HepG2 (cell line): Measurements from ENCODE around the gene DAB2IP. TPM values are rescaled to one million over a fixed set of nuclear protein-coding genes. Genes with fewer than 3 reads are reported as not detected.

Experiments
- AFF4 ChIP-seq: sonication (generic); formaldehyde crosslinking; IDR thresholded peaks from 2 replicates; pipeline ENCODE4 v1.4.0; 2020; ENCODE audit warnings: missing genetic modification reagents
- BRCA1 ChIP-seq: sonication (generic); formaldehyde crosslinking; IDR thresholded peaks from 2 replicates; pipeline ENCODE4 v1.4.0; 2020; ENCODE audit warnings: missing genetic modification reagents
- CBFB ChIP-seq: sonication (generic); formaldehyde crosslinking; IDR thresholded peaks from 2 replicates; pipeline ENCODE4 v1.4.0; 2020; ENCODE audit warnings: missing genetic modification reagents
- DPF2 ChIP-seq: sonication (generic); formaldehyde crosslinking; IDR thresholded peaks from 2 replicates; pipeline ENCODE4 v1.4.0; 2020; ENCODE audit warnings: mild to moderate bottlenecking, low read depth, missing genetic modification reagents, borderline replicate concordance
- EEA1 ChIP-seq: sonication (generic); formaldehyde crosslinking; IDR thresholded peaks from 2 replicates; pipeline ENCODE4 v1.5.1; 2020; ENCODE audit warnings: mild to moderate bottlenecking, missing genetic modification reagents, borderline replicate concordance
- ELF1 ChIP-seq: sonication (generic); formaldehyde crosslinking; IDR thresholded peaks from 2 replicates; pipeline ENCODE4 v1.4.0; 2020; ENCODE audit warnings: missing genetic modification reagents
- HNRNPL ChIP-seq: fragments of 200-400 bp; formaldehyde crosslinking; IDR thresholded peaks from 2 replicates; pipeline ENCODE4 v1.6.1; 2017; ENCODE audit warnings: mild to moderate bottlenecking, low read depth, low read length
- ISL2 ChIP-seq: sonication (generic); formaldehyde crosslinking; IDR thresholded peaks from 2 replicates; pipeline ENCODE4 v1.5.0; 2020; ENCODE audit warnings: missing genetic modification reagents
- NCOA1 ChIP-seq: sonication (generic); formaldehyde crosslinking; IDR thresholded peaks from 2 replicates; pipeline ENCODE4 v1.9.0; 2021; ENCODE audit warnings: missing genetic modification reagents
- POGZ ChIP-seq: sonication (generic); formaldehyde crosslinking; IDR thresholded peaks from 2 replicates; pipeline ENCODE4 v1.4.0; 2020; ENCODE audit warnings: mild to moderate bottlenecking, missing genetic modification reagents
- RXRA ChIP-seq: sonication (generic); formaldehyde crosslinking; IDR thresholded peaks from 2 replicates; pipeline ENCODE4 v1.5.1; 2020; ENCODE audit warnings: missing genetic modification reagents
- ZBTB20 ChIP-seq: sonication (generic); formaldehyde crosslinking; IDR thresholded peaks from 2 replicates; pipeline ENCODE4 v1.8.1; 2023; ENCODE audit warnings: missing genetic modification reagents, low read depth, mild to moderate bottlenecking, borderline replicate concordance
- ZFP90 ChIP-seq: sonication (generic); formaldehyde crosslinking; IDR thresholded peaks from 2 replicates; pipeline ENCODE4 v1.8.0; 2022; ENCODE audit warnings: missing genetic modification reagents, mild to moderate bottlenecking, inconsistent platforms, borderline replicate concordance
- ZNF468 ChIP-seq: sonication (generic); formaldehyde crosslinking; IDR thresholded peaks from 2 replicates; pipeline ENCODE4 v1.8.0; 2022; ENCODE audit warnings: mild to moderate bottlenecking, moderate library complexity, missing genetic modification reagents
- ZNF660 ChIP-seq: sonication (generic); formaldehyde crosslinking; IDR thresholded peaks from 2 replicates; pipeline ENCODE4 v1.5.1; 2020; ENCODE audit warnings: mild to moderate bottlenecking, low read depth, missing genetic modification reagents, borderline replicate concordance
- ZNF687 ChIP-seq: sonication (generic); formaldehyde crosslinking; IDR thresholded peaks from 2 replicates; pipeline ENCODE4 v1.5.1; 2020; ENCODE audit warnings: mild to moderate bottlenecking, missing genetic modification reagents, moderate library complexity
- polyA plus RNA-seq, 8 experiments: library from polyadenylated mRNA; depleted of rRNA in 3 of 8; stranded (reverse) in 7 of 8; unstranded in 1 of 8; fragments of >200 nt; fragmentation: Illumina TruSeq in 4 of 8; extraction: Trizol in 4 of 8; gene quantifications; 2 replicates each; pipeline versions ENCODE4 v1.2.1 to v1.2.3, GENCODE V29; 2011 to 2016; ENCODE audit warnings: low read depth in 4 of 8, missing spikeins in 1 of 8, mixed read lengths in 1 of 8; ENCODE audit not compliant: insufficient read depth in 1 of 8
- total RNA-seq, 5 experiments: library from RNA; depleted of rRNA; stranded (reverse); fragments of >200 nt; fragmentation: Illumina TruSeq; extraction: Trizol; gene quantifications; 2 replicates each; pipeline ENCODE4 v1.2.3, GENCODE V29; 2016; ENCODE audit warnings: low read depth in 1 of 5
- TF ChIP-seq, protein P1 (sequence below): sonication (generic); formaldehyde crosslinking; IDR thresholded peaks from 2 replicates; pipeline ENCODE4 v1.5.1; 2020; ENCODE audit warnings: missing genetic modification reagents, mild to moderate bottlenecking, borderline replicate concordance
- TF ChIP-seq, protein P2 (sequence below): sonication (generic); formaldehyde crosslinking; IDR thresholded peaks from 2 replicates; pipeline ENCODE4 v1.5.1; 2020; ENCODE audit warnings: missing genetic modification reagents, mild to moderate bottlenecking, borderline replicate concordance
- TF ChIP-seq, protein P3 (sequence below): sonication (generic); formaldehyde crosslinking; IDR thresholded peaks from 2 replicates; pipeline ENCODE4 v1.4.0; 2020; ENCODE audit warnings: mild to moderate bottlenecking, missing genetic modification reagents

The DAB2IP gene
- total and polyA plus RNA-seq, 2 of the 13 experiments (the other 11 are each of a cell fraction or from before 2014, with no cell fraction given) = 25.3 to 37.9 TPM

- TF ChIP-seq, protein P1, sequence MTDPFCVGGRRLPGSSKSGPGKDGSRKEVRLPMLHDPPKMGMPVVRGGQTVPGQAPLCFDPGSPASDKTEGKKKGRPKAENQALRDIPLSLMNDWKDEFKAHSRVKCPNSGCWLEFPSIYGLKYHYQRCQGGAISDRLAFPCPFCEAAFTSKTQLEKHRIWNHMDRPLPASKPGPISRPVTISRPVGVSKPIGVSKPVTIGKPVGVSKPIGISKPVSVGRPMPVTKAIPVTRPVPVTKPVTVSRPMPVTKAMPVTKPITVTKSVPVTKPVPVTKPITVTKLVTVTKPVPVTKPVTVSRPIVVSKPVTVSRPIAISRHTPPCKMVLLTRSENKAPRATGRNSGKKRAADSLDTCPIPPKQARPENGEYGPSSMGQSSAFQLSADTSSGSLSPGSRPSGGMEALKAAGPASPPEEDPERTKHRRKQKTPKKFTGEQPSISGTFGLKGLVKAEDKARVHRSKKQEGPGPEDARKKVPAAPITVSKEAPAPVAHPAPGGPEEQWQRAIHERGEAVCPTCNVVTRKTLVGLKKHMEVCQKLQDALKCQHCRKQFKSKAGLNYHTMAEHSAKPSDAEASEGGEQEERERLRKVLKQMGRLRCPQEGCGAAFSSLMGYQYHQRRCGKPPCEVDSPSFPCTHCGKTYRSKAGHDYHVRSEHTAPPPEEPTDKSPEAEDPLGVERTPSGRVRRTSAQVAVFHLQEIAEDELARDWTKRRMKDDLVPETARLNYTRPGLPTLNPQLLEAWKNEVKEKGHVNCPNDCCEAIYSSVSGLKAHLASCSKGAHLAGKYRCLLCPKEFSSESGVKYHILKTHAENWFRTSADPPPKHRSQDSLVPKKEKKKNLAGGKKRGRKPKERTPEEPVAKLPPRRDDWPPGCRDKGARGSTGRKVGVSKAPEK (CRISPR knock-in tag) = no peak
- TF ChIP-seq ISL2 (CRISPR knock-in tag) = peak; percentile 23; the same call in 1 of the 2 replicates
- peak; percentile 66 for TF ChIP-seq ZNF687 (CRISPR knock-in tag)
- no peak for TF ChIP-seq ZNF468 (CRISPR knock-in tag)
- no peak for TF ChIP-seq HNRNPL
- TF ChIP-seq, protein P2, sequence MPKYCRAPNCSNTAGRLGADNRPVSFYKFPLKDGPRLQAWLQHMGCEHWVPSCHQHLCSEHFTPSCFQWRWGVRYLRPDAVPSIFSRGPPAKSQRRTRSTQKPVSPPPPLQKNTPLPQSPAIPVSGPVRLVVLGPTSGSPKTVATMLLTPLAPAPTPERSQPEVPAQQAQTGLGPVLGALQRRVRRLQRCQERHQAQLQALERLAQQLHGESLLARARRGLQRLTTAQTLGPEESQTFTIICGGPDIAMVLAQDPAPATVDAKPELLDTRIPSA (CRISPR knock-in tag) = no peak
- TF ChIP-seq ZNF660 (CRISPR knock-in tag) = no peak
- TF ChIP-seq RXRA (CRISPR knock-in tag) = peak; percentile 55; the same call in 1 of the 2 replicates
- TF ChIP-seq NCOA1 (CRISPR knock-in tag) = no peak
- no peak for TF ChIP-seq DPF2 (CRISPR knock-in tag)
- TF ChIP-seq BRCA1 = no peak
- TF ChIP-seq POGZ (CRISPR knock-in tag) = no peak
- TF ChIP-seq, protein P3, sequence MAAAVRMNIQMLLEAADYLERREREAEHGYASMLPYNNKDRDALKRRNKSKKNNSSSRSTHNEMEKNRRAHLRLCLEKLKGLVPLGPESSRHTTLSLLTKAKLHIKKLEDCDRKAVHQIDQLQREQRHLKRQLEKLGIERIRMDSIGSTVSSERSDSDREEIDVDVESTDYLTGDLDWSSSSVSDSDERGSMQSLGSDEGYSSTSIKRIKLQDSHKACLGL = no peak
- TF ChIP-seq ZFP90 (CRISPR knock-in tag) = no peak
- no peak for TF ChIP-seq ZBTB20 (CRISPR knock-in tag)
- TF ChIP-seq CBFB (CRISPR knock-in tag) = no peak
- peak; percentile 52; the same call in 1 of the 2 replicates for TF ChIP-seq ELF1
- TF ChIP-seq EEA1 (CRISPR knock-in tag) = no peak
- no peak for TF ChIP-seq AFF4 (CRISPR knock-in tag)
Measured at GRCh38 chr9:121604242-121604641, 47.2 kb upstream of the DAB2IP start (continued).
